HepG2 (cell line): ENCODE results near the gene IPPK. TPM values are rescaled to one million over a fixed set of nuclear protein-coding genes. Genes with fewer than 3 reads are reported as not detected.

ENCODE experiments used
- ATAC-seq: fragments of 200-7000 bp; cut with Tn5 transposase; 3 replicates; pipeline ENCODE4 v1.9.1; 2020; ENCODE audit warnings: mild to moderate bottlenecking, moderate library complexity
- BruUV-seq: library from RNA; stranded (reverse); fragments of 400-500 nt; replicated peaks from 2 replicates; lab custom pipeline; 2021; lab: Mats Ljungman, UMichigan
- CTCF ChIA-PET: fragments of 300-600 bp; formaldehyde crosslinking; extraction: SDS; loops from one replicate; lab custom pipeline; 2021; ENCODE audit warnings: low total read pairs, inconsistent platforms, low intra/inter-chr PET ratio; lab: Yijun Ruan, JAX
- POLR2A ChIA-PET: fragments of 350-600 bp; sonication (Branson Sonifier 250); formaldehyde crosslinking; loops from one replicate; lab custom pipeline; 2020; ENCODE audit warnings: antibody characterized with exemption, inconsistent platforms; lab: Yijun Ruan, JAX
- DNase-seq: peaks from one replicate; pipeline ENCODE4 v3.0.0-alpha.2; 2015; ENCODE audit warnings: low spot score
- FAIRE-seq: peaks from 3 replicates; lab custom pipeline; 2011; peaks lifted over from hg19 to GRCh38; lab: Jason Lieb, UNC
- H2AFZ ChIP-seq: one replicate; pipeline ENCODE4 v1.6.1; 2011; ENCODE audit warnings: low read length, inconsistent platforms
- H3K27ac ChIP-seq: fragments of 300-600 bp; 3 replicates; pipeline ENCODE4 v1.8.0; 2011; ENCODE audit warnings: mixed run types, mild to moderate bottlenecking, mixed read lengths, low read length, inconsistent platforms; ENCODE audit not compliant: insufficient read depth; ENCODE audit errors: extremely low read length
- H3K27me3 ChIP-seq, 2 experiments: fragments of 200-600 bp in 1 of 2; 2 replicates in 1 of 2; 3 replicates in 1 of 2; pipeline versions ENCODE4 v1.6.0 to v1.8.0; 2011; ENCODE audit warnings: low read length in 2 of 2, mild to moderate bottlenecking in 2 of 2, moderate library complexity in 2 of 2, inconsistent platforms in 1 of 2; ENCODE audit not compliant: insufficient read depth in 2 of 2, control insufficient read depth in 1 of 2
- H3K36me3 ChIP-seq, 2 experiments: fragments of 200-600 bp in 1 of 2; replicated peaks in 1 of 2; 2 replicates in 1 of 2; 3 replicates in 1 of 2; pipeline versions ENCODE4 v1.5.1 to v1.8.0; 2011; ENCODE audit warnings: low read length in 2 of 2, inconsistent platforms in 1 of 2; ENCODE audit not compliant: insufficient read depth in 2 of 2, control insufficient read depth in 1 of 2
- H3K4me1 ChIP-seq: 2 replicates; pipeline ENCODE4 v1.5.1; 2012; ENCODE audit warnings: low read length, inconsistent platforms; ENCODE audit not compliant: insufficient read depth
- H3K4me2 ChIP-seq: 2 replicates; pipeline ENCODE4 v1.6.0; 2011; ENCODE audit warnings: low read depth, low read length, inconsistent platforms
- H3K4me3 ChIP-seq, 3 experiments: fragments of 200-600 bp in 1 of 3; sonication (generic), shearing (Covaris generic) in 1 of 3; replicated peaks in 1 of 3; 2 replicates each; pipeline ENCODE4 v1.5.1; 2011 to 2016; ENCODE audit warnings: low read length in 3 of 3, inconsistent platforms in 2 of 3, low read depth in 2 of 3, mild to moderate bottlenecking in 2 of 3, control low read depth in 1 of 3, mixed read lengths in 1 of 3; ENCODE audit not compliant: insufficient read depth in 1 of 3
- H3K79me2 ChIP-seq: one replicate; pipeline ENCODE4 v1.6.1; 2011; ENCODE audit warnings: low read length, inconsistent platforms; ENCODE audit not compliant: insufficient read depth
- H3K9ac ChIP-seq: 2 replicates; pipeline ENCODE4 v1.6.0; 2011; ENCODE audit warnings: mild to moderate bottlenecking, low read depth, low read length, inconsistent platforms; ENCODE audit not compliant: insufficient read depth
- H3K9me3 ChIP-seq: 2 replicates; pipeline ENCODE4 v1.5.1; 2012; ENCODE audit warnings: mild to moderate bottlenecking, low read length
- H4K20me1 ChIP-seq: 2 replicates; pipeline ENCODE4 v1.6.0; 2011; ENCODE audit warnings: inconsistent platforms, mild to moderate bottlenecking, low read length, moderate library complexity; ENCODE audit not compliant: insufficient read depth
- DZIP1 ChIP-seq: sonication (generic); formaldehyde crosslinking; IDR thresholded peaks from 2 replicates; pipeline ENCODE4 v1.5.0; 2020; ENCODE audit warnings: mild to moderate bottlenecking, missing genetic modification reagents
- GABPA ChIP-seq, 2 experiments: IDR thresholded peaks; 2 replicates each; pipeline ENCODE4 v1.6.1; 2011 to 2016; ENCODE audit warnings: low read depth in 2 of 2, low read length in 1 of 2, missing biosample characterization in 1 of 2, missing genetic modification characterization in 1 of 2
- GPBP1L1 ChIP-seq: sonication (generic); formaldehyde crosslinking; IDR thresholded peaks from 2 replicates; pipeline ENCODE4 v1.5.0; 2020; ENCODE audit warnings: mild to moderate bottlenecking, missing genetic modification reagents
- IRF2 ChIP-seq: IDR thresholded peaks from 2 replicates; pipeline ENCODE4 v1.6.1; 2018; ENCODE audit warnings: missing genetic modification reagents, missing compliant biosample characterization
- MXD3 ChIP-seq: IDR thresholded peaks from 2 replicates; pipeline ENCODE4 v1.6.1; 2016; ENCODE audit warnings: mild to moderate bottlenecking, missing biosample characterization, missing genetic modification reagents
- NR2F2 ChIP-seq: IDR thresholded peaks from 2 replicates; pipeline ENCODE4 v1.6.1; 2012; ENCODE audit warnings: low read depth, inconsistent platforms, borderline replicate concordance
- SOX5 ChIP-seq: IDR thresholded peaks from 2 replicates; pipeline ENCODE4 v1.6.1; 2016; ENCODE audit warnings: borderline replicate concordance
- SP140L ChIP-seq: sonication (generic); formaldehyde crosslinking; IDR thresholded peaks from 2 replicates; pipeline ENCODE4 v1.4.0; 2020; ENCODE audit warnings: missing genetic modification reagents, borderline replicate concordance
- WGBS: methylation state at CpG from one replicate; pipeline ENCODE4 v1.1.6; 2017; ENCODE audit warnings: low lambda C conversion rate; 5-methylcytosine and 5-hydroxymethylcytosine counted together
- in situ Hi-C: cut with HindIII; loops from 2 replicates; pipeline ENCODE4 v1.10.0; 2017; ENCODE audit warnings: low pct_unique_long_range_greater_than_20kb; ENCODE audit not compliant: extremely low pct_ligation_motif_present
- intact Hi-C: fragments of 100-400 bp; cut with micrococcal nuclease; formaldehyde crosslinking; loops from one replicate; pipeline ENCODE4 v1.10.0; 2022; ENCODE audit not compliant: unreplicated experiment
- polyA plus RNA-seq, 8 experiments: library from polyadenylated mRNA; depleted of rRNA in 3 of 8; stranded (reverse) in 7 of 8; unstranded in 1 of 8; fragments of >200 nt; fragmentation: Illumina TruSeq in 4 of 8; extraction: Trizol in 4 of 8; gene quantifications; 2 replicates each; pipeline versions ENCODE4 v1.2.1 to v1.2.3, GENCODE V29; 2011 to 2016; ENCODE audit warnings: low read depth in 4 of 8, missing spikeins in 1 of 8, mixed read lengths in 1 of 8; ENCODE audit not compliant: insufficient read depth in 1 of 8
- total RNA-seq, 5 experiments: library from RNA; depleted of rRNA; stranded (reverse); fragments of >200 nt; fragmentation: Illumina TruSeq; extraction: Trizol; gene quantifications; 2 replicates each; pipeline ENCODE4 v1.2.3, GENCODE V29; 2016; ENCODE audit warnings: low read depth in 1 of 5

The IPPK gene
- total and polyA plus RNA-seq, 2 of the 13 experiments (the other 11 are each of a cell fraction or from before 2014, with no cell fraction given): 9.9 to 14.1 TPM

- H3K79me2 ChIP-seq: no peaks in the 10 kb centered on the region
- TF ChIP-seq SOX5 (CRISPR knock-in tag) (no peak), IRF2 (CRISPR knock-in tag) (no peak), NR2F2 (no peak), DZIP1 (no peak), GPBP1L1 (no peak), MXD3 (CRISPR knock-in tag) (no peak), GABPA (IDR thresholded peaks at IDR 0.05; ENCODE audit: low read depth, low read length) (no peak), GABPA (CRISPR knock-in tag; IDR thresholded peaks at IDR 0.05; ENCODE audit: low read depth) (no peak), SP140L (CRISPR knock-in tag) (no peak)
- 0 out of 3 replicates have a peak, but pooled peaks have one; percentile 13 for ATAC-seq
- in situ Hi-C loops: loop anchor here (5.0 kb wide), 1 partner anchor 70 kb away; no protein-coding TSS in a partner anchor
- no peaks in the 10 kb centered on the region for H3K27me3 ChIP-seq
- intact Hi-C loops: no loop called here
- H3K27ac ChIP-seq: no peak overlapping the region
- H3K36me3 ChIP-seq: peaks cover 44 to 89% of the 10 kb centered on the region in 2 experiments
- no peak overlapping the region for H3K9ac ChIP-seq
- no peak overlapping the region for H3K4me3 ChIP-seq
- FAIRE-seq: no peak
- no peak for DNase-seq
- H2AFZ ChIP-seq: no peak overlapping the region
- no peaks in the 10 kb centered on the region for H3K9me3 ChIP-seq
- CTCF ChIA-PET: interaction anchor here (2.5 kb wide), 1 partner anchor 73 kb away, joined by 41 read pairs; no protein-coding TSS in a partner anchor
- H3K4me1 ChIP-seq: no peaks in the 10 kb centered on the region
- no TSS peak for BruUV-seq
- POLR2A ChIA-PET: no interaction called here
- no peaks in the 10 kb centered on the region; the same call in 1 of the 2 replicates for H4K20me1 ChIP-seq
- 99% methylated on average over 9 of the region's 21 CpGs for WGBS
- no peak overlapping the region for H3K4me2 ChIP-seq
Measured at GRCh38 chr9:92717201-92718085, 47.5 kb upstream of the IPPK start.
